ENCODE results near the gene KAT7.
A peak's percentile ranks its signal among the peaks of the same experiment; 100 is the strongest.
"Not testable (repeated sequence)": the region's sequence is repeated elsewhere in the genome, so short reads cannot be mapped to it uniquely, and the experiment has no call there.

The KAT7 gene

DNA sequence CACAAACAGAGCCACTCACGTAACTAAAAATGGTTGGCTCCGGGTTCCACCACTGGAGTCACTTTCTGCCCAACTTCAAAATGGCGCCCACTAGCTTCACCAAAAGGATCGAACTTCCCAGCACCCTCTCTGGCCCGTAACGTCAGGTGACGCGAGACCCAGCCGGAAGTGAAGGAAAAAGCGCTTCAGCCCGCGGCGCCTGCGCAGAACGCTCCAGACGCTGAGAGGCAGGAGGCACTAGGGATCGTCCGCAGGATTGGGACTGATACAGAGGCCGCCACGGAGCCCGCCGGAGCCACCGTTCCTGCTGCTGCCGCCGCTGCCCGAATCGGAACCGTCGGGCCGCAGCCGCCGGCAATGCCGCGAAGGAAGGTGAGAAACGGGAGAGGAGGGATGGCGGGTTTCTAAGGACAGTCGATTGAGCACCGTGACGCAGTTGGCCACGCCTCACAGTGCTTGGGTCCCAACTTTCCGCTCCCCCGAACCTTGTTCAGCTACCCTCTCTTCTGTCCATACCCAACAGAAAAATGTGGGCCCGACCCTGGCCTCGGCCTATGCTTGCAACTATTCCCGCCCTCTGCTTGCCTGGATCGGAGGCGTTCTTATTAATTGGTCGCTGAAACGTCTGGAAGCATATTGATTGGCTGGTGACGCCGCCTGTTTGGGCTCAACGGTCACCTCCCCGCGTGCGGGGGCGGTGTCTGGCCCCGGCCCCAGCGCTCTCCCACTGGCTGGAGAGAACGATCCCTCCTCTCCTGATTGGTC is at the start of gene KAT7:
KAT7 (plus strand) TSS at position 204 of the 765 bp plus-strand sequence; CDS start at position 358, 154 bp downstream.
- peak; percentile 97 to 99 (median 97) for DNase-seq (ENCODE audit: low read depth in 3 of 3)

DNA sequence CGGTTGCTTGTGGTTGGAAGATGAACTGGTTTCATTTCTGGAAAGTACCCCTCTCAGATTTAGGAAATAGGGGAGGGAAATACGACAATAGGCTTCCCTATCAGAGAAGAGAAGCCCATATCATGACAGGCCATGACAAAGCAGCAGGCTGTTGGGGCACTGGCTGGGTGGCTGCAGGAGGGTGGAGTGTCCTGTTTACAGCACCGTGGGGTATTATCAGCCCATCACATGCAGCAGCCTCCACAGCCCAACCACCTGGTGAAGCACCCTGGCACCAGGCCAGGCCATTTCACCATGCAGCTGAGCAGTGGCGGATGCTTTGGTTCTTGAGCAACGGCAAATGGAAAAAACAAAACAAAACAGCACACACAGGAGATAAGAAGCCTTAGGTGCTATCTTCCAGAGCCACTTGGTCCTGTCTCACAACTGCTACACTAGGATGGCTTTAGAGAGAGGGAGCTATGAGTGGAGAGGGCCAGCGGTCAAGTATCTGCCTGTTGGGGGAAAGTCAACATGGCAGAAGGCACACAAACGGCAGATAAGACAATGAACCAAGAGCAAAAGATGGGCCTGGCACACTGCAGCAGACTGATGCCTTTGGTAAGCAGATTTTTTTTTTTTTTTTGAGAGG is 48.7 kb upstream of the KAT7 start:
- peak; percentile 58 to 77 (median 68) for DNase-seq (ENCODE audit: low read depth in 3 of 3)

DNA sequence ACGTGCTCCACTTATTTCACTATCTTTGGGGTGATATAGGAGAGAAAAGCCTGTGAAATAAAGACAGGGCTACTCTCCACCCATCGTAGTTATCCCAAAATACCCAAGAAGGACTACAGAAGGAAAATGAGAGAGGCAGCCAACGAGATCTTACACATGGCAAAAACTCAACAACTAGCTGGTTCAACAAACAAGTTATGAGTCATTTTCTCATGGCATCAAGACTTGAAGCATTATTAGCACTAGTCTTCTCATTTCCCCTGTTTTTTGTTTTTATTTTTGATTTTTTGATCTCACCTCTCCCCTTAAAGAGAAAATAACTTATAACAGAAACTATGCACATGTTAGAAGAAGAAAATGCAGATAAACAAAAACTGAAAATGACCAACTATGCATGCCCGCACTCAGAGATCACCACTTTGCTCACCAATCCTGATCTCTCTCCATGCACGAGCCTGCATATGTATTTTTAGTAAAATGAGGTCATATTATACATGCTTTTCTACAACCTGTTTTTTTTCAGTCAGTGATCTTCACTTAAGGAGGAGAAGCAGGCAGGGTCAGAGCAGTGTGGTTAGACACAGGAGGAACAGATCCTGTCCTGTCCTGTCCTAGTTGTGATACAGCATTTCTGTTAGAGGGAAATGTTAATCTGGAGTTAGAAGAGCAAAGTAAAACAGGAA is 47.3 kb upstream of the KAT7 start:
- no peak for DNase-seq (ENCODE audit: low read depth in 3 of 3)

DNA sequence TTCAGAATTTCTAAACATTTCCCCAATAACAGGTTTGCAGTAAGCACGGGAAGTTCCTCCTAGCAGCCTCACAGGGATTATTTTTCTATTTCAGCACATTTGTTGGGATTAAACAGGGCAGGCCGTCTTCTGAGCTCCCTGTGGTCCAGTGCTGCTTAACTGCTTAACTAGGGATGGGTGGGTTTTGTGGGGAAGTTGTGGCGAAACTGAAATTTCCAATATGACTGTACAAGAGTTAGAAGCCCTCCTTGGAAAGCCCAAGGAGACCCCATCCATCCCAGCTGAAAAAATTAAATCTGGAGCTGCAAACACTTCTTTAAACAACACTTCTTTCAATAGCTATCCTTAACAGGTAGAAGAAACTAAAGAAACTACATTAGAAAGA is 46.8 kb upstream of the KAT7 start:
- no peak for DNase-seq (ENCODE audit: low read depth in 3 of 3)

DNA sequence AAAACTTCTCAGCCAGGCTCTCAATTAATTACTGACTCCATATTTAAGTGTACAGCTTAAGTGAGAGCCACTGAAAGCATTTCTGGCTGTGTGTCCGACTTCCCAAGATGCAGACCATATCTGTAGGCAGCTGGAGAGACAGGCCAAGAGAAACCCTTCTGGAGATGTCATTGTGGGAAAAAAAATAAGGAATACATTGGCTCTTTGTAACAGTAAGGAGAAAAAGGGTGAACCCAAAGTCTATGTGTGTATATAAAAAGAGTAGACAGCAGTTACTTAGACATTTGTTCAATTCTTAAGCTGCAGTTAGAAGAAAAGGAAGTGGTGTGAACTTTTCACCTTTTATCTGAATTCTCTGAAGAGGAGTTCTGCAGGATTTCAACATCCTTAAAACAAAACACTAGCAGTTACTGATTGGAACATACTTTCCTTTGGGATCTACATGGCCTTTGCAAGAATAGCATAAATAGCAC is 46.3 kb upstream of the KAT7 start:
- no peak for DNase-seq (ENCODE audit: low read depth in 3 of 3)

DNA sequence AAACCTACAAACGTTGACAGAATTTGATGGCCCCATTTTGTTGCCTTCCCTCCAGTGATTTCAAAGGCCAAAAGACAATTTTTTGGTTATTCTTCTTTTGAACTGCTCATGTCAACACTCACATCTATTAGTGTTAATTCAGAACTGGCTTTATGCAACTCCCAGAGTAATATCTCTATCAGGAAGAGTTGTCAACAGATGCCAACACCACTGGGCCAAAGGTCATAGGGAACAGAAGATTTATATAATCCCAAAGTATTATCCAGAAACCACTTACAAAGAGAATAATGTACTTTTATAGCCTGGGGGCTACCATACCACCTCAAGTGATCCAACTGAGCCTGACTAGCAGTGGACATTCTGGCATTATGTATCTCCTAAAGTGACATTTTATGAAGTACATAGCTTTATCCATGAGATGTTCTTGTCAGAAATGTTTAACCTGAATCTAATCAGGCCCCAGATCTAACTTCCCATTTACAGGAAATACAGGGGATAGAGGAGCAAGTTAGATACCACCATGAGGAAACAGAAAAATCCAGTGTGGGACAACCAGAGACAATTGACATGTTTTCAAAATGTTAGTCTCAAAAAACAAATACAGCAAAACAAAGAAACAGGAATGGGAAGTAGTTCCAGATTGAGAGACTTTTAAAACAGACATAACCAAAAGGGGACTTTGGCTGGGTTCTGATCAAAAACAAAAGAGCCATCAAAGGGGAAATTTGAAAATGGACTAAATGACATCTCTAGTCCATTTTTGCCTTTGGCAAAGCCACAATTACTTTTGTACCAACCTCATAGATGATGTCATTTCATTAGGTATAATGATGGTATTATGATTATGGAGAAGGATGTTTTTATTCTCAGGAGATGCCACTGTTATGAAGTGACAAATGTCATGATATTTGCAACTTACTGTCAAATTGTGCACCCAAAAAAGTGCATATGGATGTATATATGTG is 43.0 kb upstream of the KAT7 start:
- no peak for DNase-seq (ENCODE audit: low read depth in 3 of 3)

DNA sequence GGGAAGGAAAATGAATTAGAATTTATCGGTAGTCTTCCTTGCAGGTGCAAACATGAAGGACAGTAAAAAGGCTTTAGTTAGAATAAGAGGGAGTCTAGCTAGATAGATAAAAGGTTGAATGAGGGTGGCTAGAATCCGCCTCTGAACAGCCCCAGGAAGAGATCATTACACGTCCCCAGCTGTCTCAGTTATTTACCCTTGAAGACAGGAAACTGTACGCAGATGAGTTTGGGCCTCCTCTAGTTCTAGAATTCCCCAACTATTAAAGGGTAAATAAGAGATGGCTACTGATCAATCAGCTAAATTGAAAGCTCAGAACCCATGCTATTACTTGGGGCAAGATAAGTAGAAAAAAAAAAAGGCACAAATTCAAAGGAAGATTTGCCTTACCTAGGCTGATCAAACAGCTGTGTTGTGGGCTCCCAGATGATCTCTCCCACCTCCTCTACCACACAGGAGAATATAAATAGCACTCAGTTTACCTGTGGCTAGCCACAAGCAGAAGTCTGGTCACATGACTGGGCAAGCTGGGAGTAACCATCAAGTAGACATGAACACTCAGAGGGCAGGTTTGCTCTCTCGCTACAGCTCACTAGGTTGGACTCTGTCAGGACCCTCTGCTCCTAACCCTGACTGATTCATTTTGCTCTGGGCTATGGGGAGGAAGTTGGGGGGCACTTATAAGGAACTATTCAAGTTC is 41.5 kb upstream of the KAT7 start:
- peak in 1 of 3 experiments; percentile 5 for DNase-seq (ENCODE audit: low read depth in 3 of 3)

DNA sequence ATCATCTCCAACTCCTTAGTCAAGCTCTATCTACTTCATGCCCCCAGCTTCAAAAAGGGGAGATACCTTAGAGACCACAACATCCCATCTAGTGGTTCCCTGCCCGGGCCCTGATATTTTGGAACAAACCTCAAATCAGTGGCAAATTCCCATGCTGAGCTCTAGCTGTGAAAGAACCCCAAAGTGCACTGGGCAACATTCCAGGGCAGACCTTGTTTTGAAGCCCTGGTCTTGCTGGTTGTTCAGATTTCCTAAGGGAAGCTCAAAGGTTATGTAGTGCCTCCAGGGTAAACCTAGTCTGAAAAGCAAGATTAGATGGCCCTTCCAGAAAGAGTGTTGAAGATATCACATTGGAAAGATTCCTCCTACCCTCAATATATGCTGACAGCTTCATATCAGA is 40.8 kb upstream of the KAT7 start:
- no peak for DNase-seq (ENCODE audit: low read depth in 3 of 3)

DNA sequence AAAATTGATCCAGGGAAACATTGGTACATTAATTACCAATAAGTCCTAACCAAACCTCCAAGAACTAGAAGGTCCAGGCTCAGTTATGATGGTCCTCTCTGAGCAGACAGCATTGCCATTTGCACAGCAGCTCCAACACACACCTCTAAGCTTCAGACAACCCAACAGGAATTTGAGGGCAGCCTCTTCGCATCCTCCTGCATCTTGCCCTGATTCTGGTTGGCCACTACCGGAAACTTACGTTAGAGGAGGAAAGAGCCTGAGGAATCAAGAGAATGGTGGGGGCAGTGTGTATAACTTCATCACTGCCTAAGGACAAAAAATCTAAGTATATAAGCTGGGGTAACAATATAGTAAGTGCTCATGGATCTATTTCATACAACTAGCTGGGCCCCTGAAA is 40.3 kb upstream of the KAT7 start:
- no peak for DNase-seq (ENCODE audit: low read depth in 3 of 3)

DNA sequence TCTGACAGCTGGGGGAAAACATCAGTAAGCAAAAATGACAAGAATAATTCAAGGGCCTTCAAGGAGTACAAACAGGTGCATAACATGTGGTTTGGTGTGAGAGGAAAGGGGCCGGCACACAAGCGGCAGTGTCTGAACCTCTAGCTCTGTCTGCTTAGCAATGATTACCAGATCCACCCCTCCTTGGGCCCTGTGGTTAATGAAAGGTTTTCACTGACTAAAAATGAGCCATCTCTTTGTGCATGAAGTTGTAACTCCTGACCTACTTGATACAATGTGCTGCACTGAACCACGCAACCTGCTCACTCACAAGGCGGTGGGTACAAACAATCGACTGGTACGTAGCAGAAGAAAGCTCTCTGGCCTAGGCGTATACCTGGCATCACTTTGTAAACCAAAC is 39.7 kb upstream of the KAT7 start:
- DNase-seq (ENCODE audit: low read depth in 3 of 3), result peak; percentile 22 to 44 (median 41)

DNA sequence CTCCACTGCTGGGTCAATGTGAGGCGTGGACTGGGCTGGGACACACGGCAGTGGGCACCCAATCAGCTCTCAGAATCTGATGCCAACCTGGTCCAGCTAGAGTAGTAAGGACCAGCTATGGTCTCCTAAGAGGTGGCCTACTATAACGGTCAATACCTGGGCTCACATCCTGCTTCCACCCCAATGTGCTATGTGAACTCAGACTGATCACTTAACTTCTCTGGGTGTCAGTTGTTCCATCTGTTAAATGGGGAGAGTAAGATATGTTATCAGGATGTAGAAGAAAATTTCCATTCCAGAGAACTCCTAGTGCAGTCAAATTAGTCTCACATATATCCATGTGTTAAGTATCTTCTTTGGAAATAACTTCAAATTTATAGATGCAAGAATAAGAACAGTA is 38.8 kb upstream of the KAT7 start:
- no peak for DNase-seq (ENCODE audit: low read depth in 3 of 3)

DNA sequence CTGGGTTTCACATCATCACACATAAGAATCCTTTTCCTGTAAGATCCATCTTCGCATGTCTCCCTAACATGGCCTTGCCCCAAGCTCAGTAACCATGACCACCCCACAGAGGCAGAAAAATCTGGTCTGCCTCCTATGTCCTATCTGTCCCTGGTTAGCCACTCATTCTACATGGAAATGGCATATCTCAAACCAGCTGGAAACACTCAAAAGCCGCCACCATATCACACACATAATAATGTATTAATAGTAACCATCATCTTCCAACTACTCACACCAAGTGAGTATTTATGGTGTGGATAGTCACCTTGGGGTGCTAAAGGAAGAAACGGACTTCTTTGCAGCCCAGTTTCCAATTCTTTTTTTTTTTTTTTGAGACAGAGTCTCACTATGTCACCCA is 36.0 kb upstream of the KAT7 start:
- no peak for DNase-seq (ENCODE audit: low read depth in 3 of 3)

DNA sequence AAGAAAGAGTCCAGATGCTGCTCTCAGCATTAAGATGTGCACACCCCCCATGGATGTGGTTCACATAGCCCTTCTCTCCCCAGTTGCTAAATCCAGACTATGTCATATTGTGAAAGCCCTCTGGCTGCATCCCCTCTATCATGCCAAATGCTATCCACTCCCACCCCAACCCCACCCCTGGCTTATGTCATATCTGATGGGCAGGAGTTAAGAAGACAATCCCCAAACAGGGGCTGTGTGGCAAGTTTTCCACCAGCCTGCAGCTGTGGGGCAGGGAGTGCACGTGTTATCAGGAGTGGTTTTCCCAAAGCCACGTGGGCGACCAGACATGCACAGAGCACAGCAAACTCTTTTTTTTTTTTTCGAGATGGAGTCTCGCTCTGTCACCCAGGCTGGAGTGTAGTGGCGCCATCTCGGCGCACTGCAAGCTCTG is 34.5 kb upstream of the KAT7 start:
- DNase-seq (ENCODE audit: low read depth in 3 of 3), result no peak

DNA sequence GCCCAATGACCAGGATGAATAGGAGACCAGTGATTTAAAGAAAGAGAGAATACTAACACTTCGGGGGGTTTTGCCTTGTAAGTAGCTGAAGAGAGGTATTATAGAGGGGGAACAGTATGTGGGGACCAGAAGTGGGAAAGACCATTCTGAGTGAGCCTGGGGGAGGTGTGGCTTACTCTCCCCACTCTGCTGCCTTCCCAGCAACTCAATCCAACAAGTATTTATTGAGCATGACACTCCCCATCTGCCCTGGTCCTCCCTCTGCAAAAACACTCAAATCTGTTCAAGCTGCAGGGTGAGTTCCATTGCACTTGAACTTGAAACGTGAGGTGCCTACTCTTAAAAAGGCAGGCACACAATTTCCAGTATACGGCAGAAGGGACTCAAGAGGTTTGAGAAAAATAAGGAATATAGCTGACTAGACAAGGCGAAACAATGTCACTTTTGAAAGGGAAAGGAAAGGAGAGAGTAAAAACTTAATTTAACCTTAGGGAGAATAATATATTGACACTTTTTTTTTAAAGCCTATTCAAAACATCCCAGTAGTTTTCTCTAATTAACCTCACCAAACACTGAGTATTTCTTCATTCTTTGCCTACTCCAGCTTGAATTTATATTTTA is 32.7 kb upstream of the KAT7 start:
- DNase-seq (ENCODE audit: low read depth in 3 of 3), result no peak

DNA sequence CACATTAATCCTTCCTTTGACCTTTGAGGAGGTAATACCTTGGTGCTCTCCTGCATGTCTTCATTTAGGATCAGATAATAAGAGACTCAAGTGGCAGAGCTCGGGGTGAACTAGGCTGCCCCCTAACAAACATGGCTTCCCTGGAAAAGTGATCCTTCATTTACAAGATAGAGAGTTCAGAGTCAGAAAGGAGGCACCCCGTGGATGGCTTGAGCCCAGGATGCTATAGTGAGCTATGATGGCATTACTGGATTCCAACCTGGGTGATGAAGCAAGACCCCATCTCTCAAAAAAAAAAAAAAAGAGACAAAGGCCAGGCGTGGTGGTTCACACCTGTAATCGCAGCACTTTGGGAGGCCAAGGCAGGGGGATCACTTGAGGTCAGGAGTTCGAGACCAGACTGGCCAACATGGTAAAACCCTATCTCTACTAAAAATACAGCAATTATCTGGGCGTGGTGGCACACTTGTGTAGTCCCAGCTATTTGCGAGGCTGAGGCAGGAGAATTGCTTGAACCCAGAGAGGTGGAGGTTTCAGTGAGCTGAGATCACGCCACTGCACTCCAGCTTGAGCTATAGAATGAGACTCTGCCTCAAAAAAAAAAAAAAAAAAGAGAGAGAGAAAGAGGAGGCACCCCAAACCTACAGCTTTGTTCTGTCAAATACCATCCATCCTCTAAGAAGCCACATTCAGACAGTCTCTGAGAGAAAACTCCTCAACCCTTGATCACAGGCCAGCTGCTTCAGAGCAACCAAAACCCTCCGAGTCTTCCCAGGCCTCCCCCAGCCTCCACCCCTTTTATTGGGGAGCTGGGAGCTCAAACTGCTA is 31.9 kb upstream of the KAT7 start:
- no peak for DNase-seq (ENCODE audit: low read depth in 3 of 3)

DNA sequence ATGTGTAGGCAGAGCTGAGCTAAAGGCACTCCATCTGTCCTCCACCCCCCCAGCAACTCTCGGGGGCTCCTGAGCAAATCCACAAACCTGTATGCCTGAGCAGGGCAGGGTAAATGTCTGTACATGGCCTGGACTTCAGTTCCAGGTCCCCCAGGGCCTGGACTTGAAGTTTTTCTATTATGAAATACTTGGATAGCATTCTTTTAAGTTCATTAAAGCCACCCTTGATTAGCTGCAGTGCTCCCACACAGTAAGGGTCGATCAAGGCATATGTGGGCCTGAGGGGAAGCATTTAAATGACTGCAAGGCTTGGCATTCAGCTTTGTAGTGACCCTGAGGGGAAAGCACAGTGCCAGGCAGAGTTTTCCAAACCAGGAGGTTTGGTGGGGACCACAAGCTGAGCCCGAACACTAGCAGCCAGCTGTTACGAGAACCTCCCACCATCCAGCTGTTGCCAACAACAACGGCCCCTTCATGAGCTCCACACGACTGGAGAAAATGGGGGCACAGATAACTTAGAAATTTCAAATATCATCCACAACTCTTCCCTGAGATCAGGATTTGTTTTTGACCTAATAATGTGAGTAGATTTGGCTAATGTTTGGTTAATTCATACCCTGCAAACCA is 31.2 kb upstream of the KAT7 start:
- no peak for DNase-seq (ENCODE audit: low read depth in 3 of 3)

DNA sequence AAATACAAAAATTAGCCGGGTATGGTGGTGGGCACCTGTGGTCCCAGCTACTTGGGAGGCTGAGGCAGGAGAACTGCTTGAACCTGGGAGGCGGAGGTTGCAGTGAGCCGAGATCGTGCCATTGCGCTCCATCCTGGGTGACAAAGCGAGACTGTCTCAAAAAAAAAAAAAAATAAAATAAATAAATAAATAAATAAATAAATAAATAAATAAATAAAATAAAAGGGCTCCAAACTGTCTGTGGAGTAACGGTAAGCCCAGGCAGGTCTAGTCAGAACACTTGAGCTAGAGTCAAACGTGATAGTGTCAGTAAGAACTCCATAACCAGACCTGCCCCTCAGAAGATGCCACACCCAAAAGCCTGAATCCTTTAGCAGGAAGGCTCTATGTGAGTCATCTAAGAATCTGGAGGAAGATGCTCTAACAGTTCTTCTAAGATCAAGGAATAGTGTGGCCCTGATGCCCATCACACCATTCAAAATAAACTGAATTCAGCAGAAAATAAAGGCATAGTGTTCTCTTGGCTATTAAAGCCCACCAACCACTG is 29.9 kb upstream of the KAT7 start:
- not testable (repeated sequence) for DNase-seq (ENCODE audit: low read depth in 3 of 3)

DNA sequence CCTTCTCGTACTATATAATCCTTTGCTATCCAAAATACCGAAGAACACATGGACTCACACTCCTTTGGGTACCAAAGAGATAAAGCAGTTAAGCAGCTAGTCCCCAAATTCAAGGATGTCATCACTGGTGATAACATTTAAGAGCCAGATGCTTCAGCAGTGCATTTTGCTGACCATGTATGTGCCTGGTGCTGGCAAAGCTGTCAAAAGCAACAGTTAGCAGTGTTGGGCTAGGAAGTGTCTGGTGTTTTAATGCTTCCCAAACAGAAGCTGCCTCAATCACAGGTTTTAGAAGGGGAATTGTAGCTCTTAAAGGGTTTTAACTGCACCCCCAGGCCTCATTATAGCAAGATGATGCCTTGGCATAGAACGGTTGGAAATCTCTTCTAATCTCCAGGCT is 29.3 kb upstream of the KAT7 start:
- DNase-seq (ENCODE audit: low read depth in 3 of 3), result no peak

DNA sequence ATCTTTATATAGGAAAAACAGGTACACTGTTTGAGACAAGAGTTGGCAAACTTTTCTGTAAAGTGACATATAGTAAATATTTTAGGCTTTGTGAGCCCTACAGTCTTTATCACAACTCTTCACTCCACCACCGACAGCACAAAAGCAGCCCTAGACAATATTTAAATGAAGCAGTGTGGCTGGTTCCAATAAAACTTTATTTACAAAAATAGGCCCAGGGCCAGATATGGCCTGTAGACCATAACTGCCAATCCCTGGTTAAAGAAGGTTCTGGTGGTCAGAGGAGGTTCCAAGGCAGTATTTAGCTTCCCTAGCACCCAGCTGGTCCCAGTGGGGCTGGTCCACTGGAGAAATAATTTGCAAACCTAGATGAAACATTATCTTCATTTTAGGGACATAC is 28.2 kb upstream of the KAT7 start:
- no peak for DNase-seq (ENCODE audit: low read depth in 3 of 3)

Data from stimulated activated CD4-positive, alpha-beta T cell treated with anti-CD3 and anti-CD28 coated beads, TNF-alpha, amount 100 ng/mL, for 24 hours (primary cell).